Chondrocyte (in vitro differentiated cells): Measurements from ENCODE around the gene IL36RN. TPM values are rescaled to one million over a fixed set of nuclear protein-coding genes. Genes with fewer than 3 reads are reported as not detected.

Source experiments
- DNase-seq: peaks from one replicate; pipeline ENCODE4 v3.0.0; 2021; ENCODE audit warnings: mixed read lengths, low spot score
- H3K27ac Mint-ChIP-seq: one replicate; pipeline ENCODE4 v1.8.0; 2021; ENCODE audit warnings: mild to moderate bottlenecking, moderate library complexity, mixed read lengths; ENCODE audit not compliant: unreplicated experiment
- H3K27me3 Mint-ChIP-seq: 2 replicates; pipeline ENCODE4 v1.8.0; 2021; ENCODE audit warnings: low read depth, mixed read lengths
- H3K36me3 Mint-ChIP-seq: 2 replicates; pipeline ENCODE4 v1.8.0; 2021; ENCODE audit warnings: low read depth, mixed read lengths
- H3K4me1 Mint-ChIP-seq: 2 replicates; pipeline ENCODE4 v1.8.0; 2021; ENCODE audit warnings: low read depth, mild to moderate bottlenecking, mixed read lengths
- H3K4me3 Mint-ChIP-seq: one replicate; pipeline ENCODE4 v1.8.0; 2021; ENCODE audit warnings: mild to moderate bottlenecking, moderate library complexity, mixed read lengths; ENCODE audit not compliant: unreplicated experiment
- H3K9me3 Mint-ChIP-seq: 2 replicates; pipeline ENCODE4 v1.8.0; 2021; ENCODE audit warnings: low read depth, mixed read lengths
- CTCF ChIP-seq: fragments of 200-600 bp; sonication (generic); IDR thresholded peaks from 2 replicates; pipeline ENCODE4 v1.5.0; 2021; ENCODE audit warnings: antibody characterized with exemption, mild to moderate bottlenecking, moderate library complexity
- total RNA-seq: library from RNA; stranded (reverse); gene quantifications from 3 replicates; pipeline ENCODE4 v1.2.1, GENCODE V29; 2021

Gene IL36RN
- total RNA-seq, 1 donor from 2014 or later: not detected

GRCh38 chr2:113098041-113098440 lies 39.0 kb downstream of the IL36RN start:
- H3K4me1 Mint-ChIP-seq: no peaks in the 10 kb centered on the region
- no peak for DNase-seq
- H3K27ac Mint-ChIP-seq: no peak overlapping the region
- no peak for TF ChIP-seq CTCF
- H3K36me3 Mint-ChIP-seq: peaks cover 3% of the 10 kb centered on the region
- peaks cover 22% of the 10 kb centered on the region for H3K9me3 Mint-ChIP-seq
- H3K27me3 Mint-ChIP-seq: peaks cover 19% of the 10 kb centered on the region
- no peak overlapping the region for H3K4me3 Mint-ChIP-seq

GRCh38 chr2:113098532-113098931 lies 39.5 kb downstream of the IL36RN start:
- Mint-ChIP-seq H3K9me3 (peaks cover 26% of the 10 kb centered on the region), H3K27ac (no peak overlapping the region), H3K4me1 (no peaks in the 10 kb centered on the region), H3K27me3 (peaks cover 19% of the 10 kb centered on the region), H3K36me3 (peaks cover 3% of the 10 kb centered on the region), H3K4me3 (no peak overlapping the region)
- DNase-seq: no peak
- TF ChIP-seq CTCF: no peak

GRCh38 chr2:113102133-113102532 lies 43.1 kb downstream of the IL36RN start:
- no peak overlapping the region for H3K4me3 Mint-ChIP-seq
- no peak overlapping the region for H3K27ac Mint-ChIP-seq
- H3K36me3 Mint-ChIP-seq: no peaks in the 10 kb centered on the region
- H3K4me1 Mint-ChIP-seq: no peaks in the 10 kb centered on the region
- no peak for DNase-seq
- TF ChIP-seq CTCF: no peak
- peaks cover 25% of the 10 kb centered on the region for H3K9me3 Mint-ChIP-seq
- peaks cover 32% of the 10 kb centered on the region for H3K27me3 Mint-ChIP-seq

- H3K27me3 Mint-ChIP-seq: peaks cover 35% of the 10 kb centered on the region
- no peaks in the 10 kb centered on the region for H3K36me3 Mint-ChIP-seq
- H3K9me3 Mint-ChIP-seq: peaks cover 15% of the 10 kb centered on the region
- no peaks in the 10 kb centered on the region for H3K4me1 Mint-ChIP-seq
- DNase-seq: no peak
- H3K4me3 Mint-ChIP-seq: no peak overlapping the region
- no peak for TF ChIP-seq CTCF
- H3K27ac Mint-ChIP-seq: no peak overlapping the region
These were observed 44.3 kb downstream of the IL36RN start for GRCh38 chr2:113103277-113103676.

GRCh38 chr2:113104054-113104611 lies 45.1 kb downstream of the IL36RN start:
- H3K4me3 Mint-ChIP-seq: no peak overlapping the region
- H3K27ac Mint-ChIP-seq: no peak overlapping the region
- no peak for TF ChIP-seq CTCF
- no peak for DNase-seq
- no peaks in the 10 kb centered on the region for H3K36me3 Mint-ChIP-seq
- peaks cover 38% of the 10 kb centered on the region for H3K27me3 Mint-ChIP-seq
- H3K9me3 Mint-ChIP-seq: peaks cover 15% of the 10 kb centered on the region
- H3K4me1 Mint-ChIP-seq: no peaks in the 10 kb centered on the region
